Measurements from ENCODE around the gene C9orf85. TPM values are rescaled to one million over a fixed set of nuclear protein-coding genes. Genes with fewer than 3 reads are reported as not detected.
A peak's percentile ranks its signal among the peaks of the same experiment; 100 is the strongest.

C9orf85 gene
- total RNA-seq, 2 donors from 2014 or later: 7.5 to 9.3 TPM

DNA sequence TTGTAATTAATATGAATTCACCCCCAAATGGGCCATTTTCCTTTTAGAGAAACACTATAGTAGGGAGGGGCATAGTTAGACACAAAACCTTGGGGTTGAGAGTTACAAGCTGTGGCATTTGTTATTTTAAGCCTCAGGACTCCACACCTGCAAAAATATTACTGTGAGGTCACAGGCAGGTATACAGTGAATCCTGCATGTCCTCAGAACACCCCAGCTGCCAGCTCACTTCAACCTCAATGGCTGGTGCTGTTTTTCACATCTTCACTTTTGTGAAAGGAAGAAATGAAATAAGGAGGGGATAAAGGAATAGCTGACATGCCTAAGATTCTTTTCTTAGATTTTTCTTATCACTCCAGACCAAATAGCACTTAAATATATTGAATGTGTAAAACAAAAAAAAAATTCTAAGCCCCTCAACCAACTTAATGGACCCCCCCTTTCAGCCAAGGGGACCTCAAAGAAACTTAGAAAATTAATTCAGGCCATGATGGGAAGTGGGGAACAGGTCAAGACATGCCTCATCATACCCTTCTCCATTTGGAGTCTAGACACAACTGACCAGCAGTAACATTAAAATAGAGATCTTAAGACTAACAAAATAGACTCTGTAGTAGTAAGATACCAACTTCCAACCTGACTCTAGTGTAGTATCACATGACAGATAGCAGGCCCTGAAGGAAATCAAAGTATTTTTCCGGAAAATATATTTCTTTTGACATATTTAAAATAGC lies 9.2 kb downstream of the C9orf85 start:
- Mint-ChIP-seq H3K4me1 (peaks cover 9% of the 10 kb centered on the region), H3K27me3 (ENCODE audit: insufficient read depth) (no peaks in the 10 kb centered on the region), H3K4me3 (no peak overlapping the region), H3K36me3 (ENCODE audit: low read depth) (peaks cover 62% of the 10 kb centered on the region), H3K9me3 (peaks cover 50% of the 10 kb centered on the region), H3K27ac (peak overlapping the region; percentile 82)
- no peak for TF ChIP-seq CTCF (conservative IDR thresholded peaks at IDR 0.05)
- peaks cover 38% of the 10 kb centered on the region for H3K36me3 ChIP-seq (ENCODE audit: control insufficient read depth, insufficient read depth, low read length)
- no peaks in the 10 kb centered on the region for H3K4me1 ChIP-seq (ENCODE audit: control insufficient read depth, insufficient read depth, low read length)
- peaks cover 33% of the 10 kb centered on the region for H3K9me3 ChIP-seq (ENCODE audit: control insufficient read depth, low read length)
- peak overlapping the region; percentile 12 for H3K27ac ChIP-seq (ENCODE audit: low read depth, low read length)
- no peak overlapping the region for H3K9ac ChIP-seq (ENCODE audit: extremely low read depth, low read length, poor library complexity, severe bottlenecking)
- H3K4me3 ChIP-seq (ENCODE audit: low read length): peak overlapping the region; percentile 25
- no peaks in the 10 kb centered on the region for H3K27me3 ChIP-seq (ENCODE audit: control insufficient read depth, insufficient read depth, low read length, poor library complexity, severe bottlenecking)
- WGBS, 2 experiments (ENCODE audit: insufficient coverage in 1 of 2, insufficient read length in 1 of 2): no CpG with 5 or more reads among the region's 1 CpG
- DNase-seq: peak; percentile 58

DNA sequence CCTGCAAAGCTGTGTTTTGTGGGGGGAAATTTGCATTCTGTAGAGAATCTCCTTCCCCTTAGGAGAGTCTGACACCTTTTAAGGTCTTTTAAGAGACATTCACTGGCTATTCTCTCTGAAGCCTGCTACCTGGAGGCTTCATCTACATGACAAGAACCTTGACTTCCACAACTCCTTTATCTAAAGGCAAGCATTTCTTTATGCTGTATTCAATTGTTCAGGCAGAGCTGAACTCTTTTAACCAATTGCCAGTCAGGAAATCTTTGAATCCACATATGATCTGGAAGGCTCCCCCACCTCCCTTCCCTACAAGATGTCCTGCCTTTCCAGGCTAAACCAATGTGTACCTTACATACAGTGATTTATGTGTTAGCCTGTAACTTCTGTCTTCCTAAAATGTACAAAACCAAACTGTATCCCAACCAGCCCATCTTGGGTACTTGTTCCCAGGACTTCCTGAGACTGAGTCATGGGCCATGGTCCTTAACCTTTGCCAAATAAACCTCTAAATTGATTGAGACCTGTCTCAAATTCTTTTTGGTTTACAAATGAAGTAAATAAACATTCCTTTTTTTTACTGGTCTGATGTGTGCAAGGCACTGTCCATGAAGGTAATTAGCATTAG lies 9.9 kb downstream of the C9orf85 start:
- H3K4me3 ChIP-seq (ENCODE audit: low read length): peak overlapping the region; percentile 25
- H3K36me3 Mint-ChIP-seq (ENCODE audit: low read depth): peaks cover 62% of the 10 kb centered on the region
- H3K27me3 ChIP-seq (ENCODE audit: control insufficient read depth, insufficient read depth, low read length, poor library complexity, severe bottlenecking): no peaks in the 10 kb centered on the region
- no peak for TF ChIP-seq CTCF (conservative IDR thresholded peaks at IDR 0.05)
- no peaks in the 10 kb centered on the region for H3K27me3 Mint-ChIP-seq (ENCODE audit: insufficient read depth)
- no peak overlapping the region for H3K4me3 Mint-ChIP-seq
- no peak overlapping the region for H3K9ac ChIP-seq (ENCODE audit: extremely low read depth, low read length, poor library complexity, severe bottlenecking)
- H3K4me1 Mint-ChIP-seq: peaks cover 9% of the 10 kb centered on the region
- no peaks in the 10 kb centered on the region for H3K4me1 ChIP-seq (ENCODE audit: control insufficient read depth, insufficient read depth, low read length)
- H3K9me3 Mint-ChIP-seq: peaks cover 50% of the 10 kb centered on the region
- H3K36me3 ChIP-seq (ENCODE audit: control insufficient read depth, insufficient read depth, low read length): peaks cover 38% of the 10 kb centered on the region
- H3K27ac ChIP-seq (ENCODE audit: low read depth, low read length): no peak overlapping the region
- H3K27ac Mint-ChIP-seq: peak overlapping the region; percentile 64
- DNase-seq: peak; percentile 68
- peaks cover 33% of the 10 kb centered on the region for H3K9me3 ChIP-seq (ENCODE audit: control insufficient read depth, low read length)

GRCh38 chr9:71924576-71924975 lies 13.1 kb downstream of the C9orf85 start:
- no peak overlapping the region for H3K4me3 Mint-ChIP-seq
- no peak for DNase-seq
- H3K36me3 ChIP-seq (ENCODE audit: control insufficient read depth, insufficient read depth, low read length): peaks cover 18% of the 10 kb centered on the region
- no peak overlapping the region for H3K4me3 ChIP-seq (ENCODE audit: low read length)
- no peak overlapping the region for H3K9ac ChIP-seq (ENCODE audit: extremely low read depth, low read length, poor library complexity, severe bottlenecking)
- no peak overlapping the region for H3K27ac ChIP-seq (ENCODE audit: low read depth, low read length)
- TF ChIP-seq CTCF (conservative IDR thresholded peaks at IDR 0.05): no peak
- H3K9me3 Mint-ChIP-seq: peaks cover 26% of the 10 kb centered on the region
- peaks cover 37% of the 10 kb centered on the region for H3K36me3 Mint-ChIP-seq (ENCODE audit: low read depth)
- H3K27ac Mint-ChIP-seq: no peak overlapping the region
- no peaks in the 10 kb centered on the region for H3K27me3 ChIP-seq (ENCODE audit: control insufficient read depth, insufficient read depth, low read length, poor library complexity, severe bottlenecking)
- no peaks in the 10 kb centered on the region for H3K27me3 Mint-ChIP-seq (ENCODE audit: insufficient read depth)
- H3K9me3 ChIP-seq (ENCODE audit: control insufficient read depth, low read length): peaks cover 15% of the 10 kb centered on the region
- H3K4me1 ChIP-seq (ENCODE audit: control insufficient read depth, insufficient read depth, low read length): no peaks in the 10 kb centered on the region
- H3K4me1 Mint-ChIP-seq: peaks cover 15% of the 10 kb centered on the region
